DOHH2 (cell line): ENCODE measurements around the gene PDZD4.

ENCODE experiments used
- EZH2phosphoT487 ChIP-seq: fragments of 200-600 bp; sonication (generic); IDR thresholded peaks from 2 replicates; pipeline ENCODE4 v1.6.1; 2017; ENCODE audit warnings: borderline replicate concordance, mild to moderate bottlenecking, antibody characterized with exemption, low read length, moderate library complexity, mixed read lengths
- TF ChIP-seq, protein P1 (sequence below): fragments of 200-600 bp; sonication (generic); IDR thresholded peaks from one replicate; pipeline ENCODE4 v1.5.1; 2014; ENCODE audit warnings: antibody characterized with exemption, mild to moderate bottlenecking, low read depth, low read length; ENCODE audit not compliant: poor library complexity, severe bottlenecking

DNA sequence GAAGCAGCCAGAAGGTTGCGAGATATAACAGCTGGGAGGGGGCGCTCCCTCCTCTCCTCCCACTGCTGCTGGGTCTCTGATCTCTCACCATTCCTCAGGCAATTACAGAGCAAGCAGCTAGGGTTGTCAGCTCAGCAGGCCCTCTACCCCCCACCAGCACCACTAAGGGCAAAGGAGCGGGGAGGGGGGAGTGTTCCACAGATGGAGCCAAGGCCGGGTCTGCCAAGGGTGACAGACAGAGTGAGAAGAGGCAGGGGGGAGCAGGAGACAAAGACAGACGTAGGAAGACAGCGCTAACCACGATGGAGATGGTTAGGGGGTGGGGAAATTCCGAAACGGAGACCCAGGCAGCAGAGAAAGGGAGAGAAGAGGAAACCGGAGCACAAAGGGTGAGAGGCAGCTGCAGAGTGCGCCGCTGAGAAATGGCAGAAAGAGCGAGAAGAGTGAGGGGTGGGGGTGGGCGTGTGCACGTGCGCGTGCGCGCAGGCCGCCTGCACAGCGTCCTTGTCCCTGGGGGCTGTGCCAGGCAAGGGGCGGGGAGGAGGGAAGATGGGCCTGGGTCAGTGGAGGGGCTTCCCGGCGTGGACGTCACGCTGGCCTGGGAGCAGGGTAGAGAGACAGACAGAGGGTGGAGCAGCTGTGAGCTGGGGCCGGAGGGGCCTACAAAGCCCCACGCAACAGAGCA lies 48.8 kb upstream of the PDZD4 start:
- TF ChIP-seq, protein P1, sequence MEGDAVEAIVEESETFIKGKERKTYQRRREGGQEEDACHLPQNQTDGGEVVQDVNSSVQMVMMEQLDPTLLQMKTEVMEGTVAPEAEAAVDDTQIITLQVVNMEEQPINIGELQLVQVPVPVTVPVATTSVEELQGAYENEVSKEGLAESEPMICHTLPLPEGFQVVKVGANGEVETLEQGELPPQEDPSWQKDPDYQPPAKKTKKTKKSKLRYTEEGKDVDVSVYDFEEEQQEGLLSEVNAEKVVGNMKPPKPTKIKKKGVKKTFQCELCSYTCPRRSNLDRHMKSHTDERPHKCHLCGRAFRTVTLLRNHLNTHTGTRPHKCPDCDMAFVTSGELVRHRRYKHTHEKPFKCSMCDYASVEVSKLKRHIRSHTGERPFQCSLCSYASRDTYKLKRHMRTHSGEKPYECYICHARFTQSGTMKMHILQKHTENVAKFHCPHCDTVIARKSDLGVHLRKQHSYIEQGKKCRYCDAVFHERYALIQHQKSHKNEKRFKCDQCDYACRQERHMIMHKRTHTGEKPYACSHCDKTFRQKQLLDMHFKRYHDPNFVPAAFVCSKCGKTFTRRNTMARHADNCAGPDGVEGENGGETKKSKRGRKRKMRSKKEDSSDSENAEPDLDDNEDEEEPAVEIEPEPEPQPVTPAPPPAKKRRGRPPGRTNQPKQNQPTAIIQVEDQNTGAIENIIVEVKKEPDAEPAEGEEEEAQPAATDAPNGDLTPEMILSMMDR: no peak
- no peak for TF ChIP-seq EZH2phosphoT487
